PC-9 (cell line): ENCODE data around the gene CUL1. TPM values are rescaled to one million over a fixed set of nuclear protein-coding genes. Genes with fewer than 3 reads are reported as not detected.

Experiments used
- BruUV-seq: library from RNA; stranded (reverse); fragments of 400-500 nt; replicated peaks from 2 replicates; lab custom pipeline; 2021; lab: Mats Ljungman, UMichigan
- CTCF ChIA-PET: fragments of 300-600 bp; sonication (Branson Sonifier 250); formaldehyde crosslinking; loops from one replicate; lab custom pipeline; 2022; ENCODE audit warnings: antibody characterized with exemption; lab: Charles Lee
- POLR2A ChIA-PET: fragments of 300-600 bp; sonication (Branson Sonifier 250); formaldehyde crosslinking; loops from one replicate; lab custom pipeline; 2022; ENCODE audit warnings: antibody characterized with exemption; ENCODE audit not compliant: unreplicated experiment; lab: Charles Lee
- DNase-seq, 2 experiments: peaks; one replicate each; pipeline versions ENCODE4 v3.0.0 to v3.0.0-alpha.2; 2015 to 2022; ENCODE audit warnings: mixed read lengths in 1 of 2
- H2AFZ ChIP-seq: fragments of 200-600 bp; sonication (generic); 2 replicates; pipeline ENCODE4 v1.8.1; 2017; ENCODE audit warnings: antibody characterized with exemption
- H3F3A ChIP-seq: fragments of 200-600 bp; sonication (generic); 2 replicates; pipeline ENCODE4 v1.8.1; 2017; ENCODE audit warnings: antibody characterized with exemption, mild to moderate bottlenecking, low read depth; ENCODE audit not compliant: insufficient read depth
- H3K27ac ChIP-seq: fragments of 200-600 bp; sonication (generic); 2 replicates; pipeline ENCODE4 v1.6.1; 2016; ENCODE audit warnings: mixed run types
- H3K27me3 ChIP-seq: fragments of 200-600 bp; sonication (generic); 2 replicates; pipeline ENCODE4 v1.6.1; 2016; ENCODE audit warnings: low read depth, mixed run types; ENCODE audit not compliant: insufficient read depth
- H3K36me3 ChIP-seq: fragments of 200-600 bp; sonication (generic); 2 replicates; pipeline ENCODE4 v1.6.1; 2016; ENCODE audit warnings: low read depth, mixed run types
- H3K4me1 ChIP-seq: fragments of 200-600 bp; sonication (generic); replicated peaks from 2 replicates; pipeline ENCODE4 v1.6.1; 2016; ENCODE audit warnings: mixed run types; ENCODE audit not compliant: insufficient read depth
- H3K4me2 ChIP-seq: fragments of 200-600 bp; sonication (generic); 2 replicates; pipeline ENCODE4 v1.6.1; 2017; ENCODE audit warnings: mixed run types
- H3K4me3 ChIP-seq: fragments of 200-600 bp; sonication (generic); 2 replicates; pipeline ENCODE4 v1.6.1; 2016; ENCODE audit warnings: mixed run types
- H3K79me2 ChIP-seq: fragments of 200-600 bp; sonication (generic); 2 replicates; pipeline ENCODE4 v1.6.1; 2017; ENCODE audit warnings: low read depth, mixed run types
- H3K9me2 ChIP-seq: fragments of 200-600 bp; sonication (generic); 2 replicates; pipeline ENCODE4 v1.8.1; 2017; ENCODE audit warnings: mild to moderate bottlenecking; ENCODE audit not compliant: insufficient read depth
- H3K9me3 ChIP-seq: fragments of 200-600 bp; sonication (generic); 2 replicates; pipeline ENCODE4 v1.8.1; 2016; ENCODE audit warnings: low read depth; ENCODE audit not compliant: insufficient read depth
- H4K20me1 ChIP-seq: fragments of 200-600 bp; sonication (generic); 2 replicates; pipeline ENCODE4 v1.8.1; 2017; ENCODE audit not compliant: insufficient read depth
- EZH2 ChIP-seq: fragments of 200-600 bp; sonication (generic); IDR thresholded peaks from 2 replicates; pipeline ENCODE4 v1.8.0; 2017; ENCODE audit warnings: antibody characterized with exemption, low read depth
- intact Hi-C: fragments of 100-400 bp; cut with micrococcal nuclease; formaldehyde crosslinking; loops from one replicate; pipeline ENCODE4 v1.10.0; 2022; ENCODE audit not compliant: unreplicated experiment
- total RNA-seq: library from RNA; stranded (reverse); gene quantifications from 2 replicates; pipeline ENCODE4 v1.2.3, GENCODE V29; 2021
- TF ChIP-seq, protein P1 (sequence below): fragments of 200-600 bp; sonication (generic); conservative IDR thresholded peaks from 2 replicates; pipeline ENCODE4 v1.6.1; 2017; ENCODE audit warnings: mixed run types, antibody characterized with exemption, mild to moderate bottlenecking, moderate library complexity

The CUL1 gene
- total RNA-seq, 1 experiment from 2014 or later, result 78.3 TPM

GRCh38 chr7:148712678-148713329 is 14.1 kb downstream of the CUL1 start:
- intact Hi-C loops, result no loop called here
- H3K4me2 ChIP-seq, result no peak overlapping the region

DNA sequence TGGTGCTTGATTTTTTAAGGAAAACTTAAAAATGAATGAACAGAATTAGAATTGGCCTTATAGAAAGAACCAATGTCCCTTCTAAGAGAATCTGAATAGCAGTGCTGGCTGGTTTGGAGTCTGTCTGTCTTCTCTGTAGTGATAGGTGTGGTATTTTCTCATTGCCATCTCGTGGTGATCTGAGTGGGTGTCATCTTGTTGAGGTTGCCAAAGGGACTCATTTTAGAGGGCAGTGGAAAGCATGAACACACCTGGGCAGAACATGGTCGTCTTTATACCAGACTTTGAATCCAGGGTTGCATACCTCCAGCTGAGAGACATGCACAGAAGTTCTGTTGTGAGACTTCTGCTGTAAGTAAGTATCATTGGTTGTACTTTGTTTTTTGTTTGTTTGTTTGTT is 15.8 kb downstream of the CUL1 start:
- TF ChIP-seq EZH2, result no peak
- TF ChIP-seq, protein P1, sequence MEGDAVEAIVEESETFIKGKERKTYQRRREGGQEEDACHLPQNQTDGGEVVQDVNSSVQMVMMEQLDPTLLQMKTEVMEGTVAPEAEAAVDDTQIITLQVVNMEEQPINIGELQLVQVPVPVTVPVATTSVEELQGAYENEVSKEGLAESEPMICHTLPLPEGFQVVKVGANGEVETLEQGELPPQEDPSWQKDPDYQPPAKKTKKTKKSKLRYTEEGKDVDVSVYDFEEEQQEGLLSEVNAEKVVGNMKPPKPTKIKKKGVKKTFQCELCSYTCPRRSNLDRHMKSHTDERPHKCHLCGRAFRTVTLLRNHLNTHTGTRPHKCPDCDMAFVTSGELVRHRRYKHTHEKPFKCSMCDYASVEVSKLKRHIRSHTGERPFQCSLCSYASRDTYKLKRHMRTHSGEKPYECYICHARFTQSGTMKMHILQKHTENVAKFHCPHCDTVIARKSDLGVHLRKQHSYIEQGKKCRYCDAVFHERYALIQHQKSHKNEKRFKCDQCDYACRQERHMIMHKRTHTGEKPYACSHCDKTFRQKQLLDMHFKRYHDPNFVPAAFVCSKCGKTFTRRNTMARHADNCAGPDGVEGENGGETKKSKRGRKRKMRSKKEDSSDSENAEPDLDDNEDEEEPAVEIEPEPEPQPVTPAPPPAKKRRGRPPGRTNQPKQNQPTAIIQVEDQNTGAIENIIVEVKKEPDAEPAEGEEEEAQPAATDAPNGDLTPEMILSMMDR, result no peak
- Histone ChIP-seq H3K36me3 (peaks cover 16% of the 10 kb centered on the region; the same call in 1 of the 2 replicates), H3F3A (peaks cover 31% of the 10 kb centered on the region), H3K4me2 (no peak overlapping the region), H3K27ac (no peak overlapping the region), H2AFZ (no peak overlapping the region), H4K20me1 (peaks cover 93% of the 10 kb centered on the region), H3K27me3 (no peaks in the 10 kb centered on the region), H3K4me1 (peaks cover 34% of the 10 kb centered on the region), H3K9me2 (no peaks in the 10 kb centered on the region), H3K4me3 (no peak overlapping the region), H3K9me3 (no peaks in the 10 kb centered on the region; the same call in 1 of the 2 replicates), H3K79me2 (peaks cover 100% of the 10 kb centered on the region)
- DNase-seq, result no peak
- BruUV-seq, result no TSS peak
- CTCF ChIA-PET, result no interaction called here
- POLR2A ChIA-PET, result no interaction called here
- intact Hi-C loops, result no loop called here

More at GRCh38 chr7:148712678-148713329, 14.1 kb downstream of the CUL1 start:
- peaks cover 93% of the 10 kb centered on the region for H4K20me1 ChIP-seq
- no peak for TF ChIP-seq EZH2
- TF ChIP-seq, protein P1, result no peak
- no peak for DNase-seq
- no TSS peak for BruUV-seq
- H3K9me3 ChIP-seq, result no peaks in the 10 kb centered on the region; the same call in 1 of the 2 replicates
- H3K27me3 ChIP-seq, result no peaks in the 10 kb centered on the region
- no peak overlapping the region for H2AFZ ChIP-seq
- CTCF ChIA-PET, result interaction anchor here (0.6 kb wide), 1 partner anchor 284 kb away, joined by 5 read pairs; no protein-coding TSS in a partner anchor
- peaks cover 33% of the 10 kb centered on the region for H3K4me1 ChIP-seq
- peaks cover 100% of the 10 kb centered on the region for H3K79me2 ChIP-seq
- POLR2A ChIA-PET, result interaction anchor here (0.6 kb wide), 1 partner anchor 14 kb away, joined by 10 read pairs; the partner anchor contains the start of gene CUL1
- H3K36me3 ChIP-seq, result peaks cover 16% of the 10 kb centered on the region; the same call in 1 of the 2 replicates
- peaks cover 31% of the 10 kb centered on the region for H3F3A ChIP-seq
- H3K9me2 ChIP-seq, result no peaks in the 10 kb centered on the region
- H3K27ac ChIP-seq, result 0 out of 2 replicates have a peak overlapping the region, but pooled peaks have one; percentile 0
- no peak overlapping the region for H3K4me3 ChIP-seq

DNA sequence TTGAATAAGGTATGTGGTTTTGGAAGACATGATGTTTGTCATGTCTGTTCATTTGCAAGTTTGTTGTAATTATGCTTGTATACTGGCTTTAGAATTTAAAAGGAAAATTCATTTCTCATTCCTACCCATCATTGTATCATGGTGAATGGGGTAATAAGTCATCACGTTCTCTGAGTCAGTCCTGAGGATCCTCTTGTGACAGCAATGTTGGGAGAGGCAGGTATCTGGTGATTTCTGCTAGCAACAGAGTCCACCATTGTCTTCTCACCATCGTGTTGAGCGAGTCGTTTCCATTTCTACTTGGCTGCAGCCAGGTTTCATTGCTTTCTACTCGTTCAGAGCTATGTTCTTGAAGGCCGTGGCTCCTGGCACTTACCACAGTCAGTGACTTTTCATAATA is 16.3 kb downstream of the CUL1 start:
- Histone ChIP-seq H3K9me3 (no peaks in the 10 kb centered on the region; the same call in 1 of the 2 replicates), H3K4me2 (no peak overlapping the region), H4K20me1 (peaks cover 93% of the 10 kb centered on the region), H3K4me1 (peaks cover 34% of the 10 kb centered on the region), H2AFZ (no peak overlapping the region), H3K27ac (no peak overlapping the region), H3K9me2 (no peaks in the 10 kb centered on the region), H3K4me3 (no peak overlapping the region), H3K36me3 (peaks cover 16% of the 10 kb centered on the region; the same call in 1 of the 2 replicates), H3K79me2 (peaks cover 100% of the 10 kb centered on the region), H3K27me3 (no peaks in the 10 kb centered on the region), H3F3A (peaks cover 31% of the 10 kb centered on the region)
- TF ChIP-seq EZH2, result no peak
- TF ChIP-seq, protein P1, result no peak
- ChIA-PET POLR2A (no interaction called here), CTCF (no interaction called here)
- no TSS peak for BruUV-seq
- intact Hi-C loops, result no loop called here
- DNase-seq, result no peak
